Posterior vena cava (tissue), 2 donors: ENCODE results near the gene SH2D6. TPM values are rescaled to one million over a fixed set of nuclear protein-coding genes. Genes with fewer than 3 reads are reported as not detected.
"Not testable (repeated sequence)": the region's sequence is repeated elsewhere in the genome, so short reads cannot be mapped to it uniquely, and the experiment has no call there.

Experiments used
- DNase-seq: peaks from one replicate; pipeline ENCODE4 v3.0.0-alpha.2; 2020; ENCODE audit warnings: low spot score
- intact Hi-C, 2 donors: fragments of 100-400 bp; cut with DNase I; formaldehyde crosslinking; loops; one replicate each; pipeline versions ENCODE4 v1.14.1 to v1.14.2; 2022 to 2023
- total RNA-seq, 2 donors: library from RNA; stranded (reverse); fragmentation: NEBNext Ultra II Directional; extraction: Animal tissue kit (Norgen Biotek cat#: 25700); gene quantifications; one replicate each; pipeline ENCODE4 v1.2.1, GENCODE V29; 2021
- donor health status: DM: yes; HTN: yes; CAD: no.
- donor health status: DM: yes; HTN: yes; CAD: no.

The SH2D6 gene
- total RNA-seq, 2 donors from 2014 or later = not detected

DNA sequence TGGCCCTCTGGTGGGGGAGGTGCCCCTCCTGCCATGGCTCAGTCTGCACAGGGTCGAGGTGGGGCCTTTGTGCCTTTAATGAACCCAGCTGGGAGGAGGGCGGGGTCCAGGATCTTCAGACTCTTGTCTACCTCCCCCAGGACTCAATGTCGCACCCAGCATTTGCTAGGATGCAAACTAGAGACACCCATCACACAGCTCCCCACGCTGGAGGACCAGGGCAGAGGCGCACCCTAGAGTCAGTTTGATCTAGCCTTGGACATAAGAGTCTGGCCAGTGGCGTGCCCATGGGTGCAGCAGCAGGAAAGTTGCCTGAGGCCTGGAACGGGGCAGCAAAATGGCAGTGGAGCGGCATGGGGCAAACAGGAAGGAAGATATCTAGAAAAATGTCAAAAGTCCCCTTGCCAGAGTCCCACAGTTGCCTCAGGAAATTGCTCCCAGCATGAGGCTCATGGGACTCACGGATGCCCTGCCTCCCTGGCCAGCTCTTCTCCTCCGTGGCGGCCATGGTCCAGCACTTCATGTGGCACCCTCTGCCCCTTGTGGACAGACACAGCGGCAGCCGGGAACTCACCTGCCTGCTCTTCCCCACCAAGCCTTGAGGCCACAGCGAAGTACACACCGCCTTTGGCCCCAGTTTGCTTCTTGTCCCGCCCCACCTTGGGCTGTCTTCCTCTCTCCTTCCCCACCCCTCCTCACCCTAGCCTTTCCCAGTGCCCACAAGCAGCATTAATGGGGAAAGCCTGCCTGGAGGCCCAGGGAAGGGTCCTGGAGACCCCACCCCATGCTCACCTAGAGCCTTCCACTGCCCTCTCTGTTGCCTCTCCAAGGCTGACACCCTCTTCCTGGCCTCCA lies 17.7 kb downstream of the SH2D6 start:
- intact Hi-C loops = no loop called here
- no peak for DNase-seq

DNA sequence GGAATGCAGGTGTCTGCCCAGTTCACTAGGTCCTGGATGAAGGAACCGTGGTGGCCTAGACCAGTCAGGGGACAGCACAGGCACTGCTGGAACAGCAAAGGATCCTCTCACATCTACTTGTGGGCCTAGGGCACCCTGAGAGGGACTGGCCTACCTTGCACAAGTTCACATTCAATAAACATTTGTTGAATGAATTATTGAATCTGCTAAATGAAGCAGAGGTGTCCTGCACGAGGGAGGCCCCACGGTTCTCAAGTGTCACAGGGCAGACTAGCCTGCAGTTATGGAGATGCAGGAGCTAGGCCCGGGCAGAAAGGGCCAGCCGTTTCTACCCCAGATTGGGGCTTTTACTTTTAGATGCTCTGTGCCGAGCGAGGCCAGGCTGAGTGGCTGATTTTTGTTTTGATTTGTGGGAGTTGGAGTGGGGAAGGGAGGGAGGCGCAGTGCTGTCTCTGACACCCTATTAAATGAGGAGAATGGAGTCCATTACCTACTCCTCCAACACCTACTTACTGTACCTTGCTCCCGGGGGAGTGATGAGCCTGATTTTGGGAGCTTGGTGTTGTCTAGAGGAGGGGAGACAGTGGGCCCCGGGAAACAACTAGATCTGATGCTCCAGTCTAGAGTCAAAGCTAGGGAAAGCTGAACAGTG lies 18.4 kb downstream of the SH2D6 start:
- no peak for DNase-seq
- intact Hi-C loops = no loop called here

DNA sequence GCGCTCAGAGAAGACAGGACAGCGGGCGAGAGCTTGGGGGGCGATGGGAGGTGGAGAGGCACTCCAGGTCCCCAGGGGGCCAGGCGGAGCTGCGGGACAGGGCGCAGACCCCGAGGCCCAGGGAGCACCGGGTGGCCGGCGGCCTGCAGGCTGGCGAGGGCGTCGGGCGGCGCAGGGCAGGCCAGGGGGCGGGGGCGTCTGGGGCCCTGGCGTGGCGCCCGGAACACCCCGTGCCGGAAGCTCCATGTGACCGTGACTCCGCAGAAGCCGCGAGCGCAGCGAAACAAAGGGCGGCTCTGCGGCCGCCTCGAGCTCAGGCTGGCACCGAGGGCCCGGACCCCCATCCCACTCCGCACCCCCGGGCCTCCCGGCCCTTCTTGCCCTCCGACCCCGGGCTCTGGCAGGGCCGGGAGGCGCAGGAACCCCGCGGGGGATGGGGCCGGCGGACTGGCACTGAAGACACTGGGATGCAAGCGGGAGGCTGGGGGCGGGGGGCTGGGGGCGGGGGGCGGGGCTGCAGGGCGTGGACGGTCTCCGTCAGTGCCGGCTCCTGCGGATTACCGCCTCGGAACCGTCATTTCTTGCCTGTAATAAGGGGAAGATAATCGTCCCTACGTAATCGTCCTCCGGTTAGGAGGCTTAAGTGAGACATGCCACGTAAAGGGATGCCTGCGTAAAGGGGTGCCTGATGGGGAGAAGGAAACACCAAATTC lies 19.1 kb downstream of the SH2D6 start:
- intact Hi-C loops = no loop called here
- peak; percentile 97 for DNase-seq

DNA sequence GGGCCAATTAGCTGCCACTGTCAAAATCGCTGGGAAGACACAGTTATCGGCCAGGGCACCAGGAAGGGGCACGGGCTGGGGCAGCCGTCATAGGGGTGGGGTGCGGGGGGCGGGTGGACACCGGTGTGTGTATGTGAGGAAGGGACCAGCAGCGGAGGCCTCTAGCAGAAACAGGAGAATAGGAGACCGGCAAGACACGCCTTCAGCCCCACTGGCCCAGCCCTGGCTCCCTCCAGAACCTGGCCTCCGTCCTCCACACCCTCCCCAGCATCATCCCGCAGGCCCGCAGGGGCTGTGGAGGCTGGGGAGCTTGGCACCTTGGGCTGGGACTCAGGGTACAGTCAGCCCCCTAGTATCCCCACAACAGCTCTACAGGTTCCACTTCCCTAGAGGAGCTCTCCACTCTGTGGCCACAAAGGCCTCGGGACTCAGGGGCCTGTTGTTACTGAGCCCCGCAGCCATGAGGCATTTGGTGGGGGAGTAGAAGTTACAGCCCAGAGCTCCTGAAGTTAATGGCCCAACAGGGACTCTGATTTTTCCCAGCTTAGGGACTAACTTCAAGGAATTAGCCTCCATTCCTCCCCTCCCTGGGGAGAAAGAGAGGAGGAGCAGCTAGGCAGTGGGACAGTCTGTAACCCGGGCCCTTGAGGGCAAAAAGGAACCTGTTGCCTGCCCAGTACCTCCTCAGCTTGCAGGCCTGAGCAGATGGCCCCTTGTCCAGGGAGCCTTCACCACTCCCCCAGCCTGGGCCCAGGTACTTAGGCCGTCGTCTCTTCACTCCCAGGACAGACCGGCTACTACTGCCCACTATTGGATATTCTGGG lies 19.9 kb downstream of the SH2D6 start:
- peak; percentile 86 for DNase-seq
- intact Hi-C loops = no loop called here

DNA sequence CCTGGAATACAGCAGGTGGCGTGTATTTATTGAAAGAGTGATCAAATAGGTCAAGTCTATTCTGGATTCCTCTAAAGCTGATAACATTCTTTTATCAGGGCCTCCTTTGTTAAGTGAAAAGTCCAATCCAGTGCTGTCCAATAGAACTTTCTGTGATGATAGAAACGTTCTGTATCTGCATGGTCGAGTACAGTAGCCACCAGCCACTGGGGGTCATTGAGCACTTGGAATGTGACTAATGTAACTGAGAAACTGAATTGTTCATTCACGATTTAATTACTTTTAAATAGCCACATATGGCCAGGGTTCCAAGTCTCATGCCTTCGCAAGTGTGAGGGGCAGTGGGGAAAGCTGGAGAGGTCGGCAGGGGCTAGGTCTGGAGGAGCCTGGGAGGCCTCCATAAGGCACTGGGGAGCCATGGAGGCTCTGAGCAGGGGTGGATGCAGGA lies 20.5 kb downstream of the SH2D6 start:
- intact Hi-C loops = no loop called here

DNA sequence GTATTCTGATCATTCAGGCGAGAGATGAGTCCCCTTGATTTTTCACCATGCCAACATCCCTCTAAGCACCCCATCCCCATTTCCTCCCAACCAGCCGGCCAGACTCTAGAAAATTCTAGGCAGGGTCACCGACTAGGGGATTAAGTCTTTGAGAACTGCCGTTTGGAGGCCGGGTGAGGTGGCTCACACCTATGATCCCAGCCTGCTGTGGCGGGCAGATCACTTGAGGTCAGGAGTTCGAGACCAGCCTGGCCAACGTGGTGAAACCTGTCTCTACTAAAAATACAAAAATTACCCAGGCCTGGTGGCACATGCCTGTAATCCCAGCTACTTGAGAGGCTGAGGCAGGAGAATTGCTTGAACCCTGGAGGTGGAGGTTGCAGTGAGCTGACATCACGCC lies 21.1 kb downstream of the SH2D6 start:
- DNase-seq, intact Hi-C loops: not testable (repeated sequence)

More for the DNA sequence above, 20.5 kb downstream of the SH2D6 start:
- no peak for DNase-seq

DNA sequence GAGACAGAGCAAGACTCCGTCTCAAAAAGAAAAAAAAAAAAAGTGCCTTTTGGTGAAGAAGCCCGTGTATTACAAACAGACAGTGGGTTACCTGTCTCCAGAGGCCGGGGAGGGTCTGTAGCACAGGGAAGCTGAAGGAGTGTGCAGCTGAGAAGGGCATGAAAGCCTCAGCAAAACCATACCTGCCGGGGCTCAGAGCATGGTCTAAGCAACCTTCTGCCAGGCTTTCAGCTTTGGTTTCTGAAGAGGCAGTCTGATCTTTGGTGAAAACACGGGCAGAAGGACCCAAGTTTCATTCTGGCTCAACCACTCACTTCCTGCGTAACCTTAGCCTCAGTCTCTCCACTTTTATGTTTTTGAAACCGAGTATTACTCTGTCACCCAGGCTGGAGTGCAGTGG lies 21.5 kb downstream of the SH2D6 start:
- intact Hi-C loops = no loop called here

DNA sequence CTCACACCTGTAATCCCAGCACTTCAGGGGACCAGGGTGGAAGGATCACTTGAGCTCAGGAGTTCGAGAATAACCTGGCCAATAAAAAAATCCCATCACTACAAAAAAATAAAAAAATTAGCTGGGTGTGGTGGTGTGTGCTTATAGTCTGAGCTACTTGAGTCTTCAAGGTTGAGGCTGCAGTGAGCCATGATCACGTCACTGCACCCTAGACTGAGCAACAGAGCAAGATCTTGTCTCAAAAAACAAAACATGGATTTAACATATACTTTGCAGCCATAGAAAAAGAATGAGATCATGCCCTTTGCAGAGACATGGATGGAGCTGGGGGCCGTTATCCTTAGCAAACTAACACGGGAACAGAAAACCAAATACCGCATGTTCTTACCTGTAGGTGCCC lies 22.2 kb downstream of the SH2D6 start:
- intact Hi-C loops = no loop called here
- no peak for DNase-seq

More for the DNA sequence above, 21.5 kb downstream of the SH2D6 start:
- no peak for DNase-seq

DNA sequence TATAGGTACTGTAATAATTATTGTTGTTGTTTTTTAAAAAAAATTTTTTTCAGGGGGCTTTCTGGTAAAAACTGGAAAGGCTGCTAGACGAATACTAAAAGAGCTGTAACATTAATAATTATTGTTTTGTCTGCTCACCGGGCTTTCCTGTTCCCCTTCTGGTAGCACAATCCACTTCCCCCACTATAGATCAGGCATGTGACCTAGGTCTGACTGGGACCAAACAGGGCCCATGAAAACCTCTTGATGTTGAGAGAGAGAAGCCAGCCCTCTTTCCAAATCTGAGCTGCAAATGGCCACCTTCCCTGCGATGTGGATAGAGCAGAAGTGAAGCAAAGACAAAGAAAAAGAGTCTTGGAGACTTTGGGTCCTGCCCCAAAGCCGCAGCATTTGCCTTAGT lies 23.4 kb downstream of the SH2D6 start:
- DNase-seq = no peak
- intact Hi-C loops = no loop called here

DNA sequence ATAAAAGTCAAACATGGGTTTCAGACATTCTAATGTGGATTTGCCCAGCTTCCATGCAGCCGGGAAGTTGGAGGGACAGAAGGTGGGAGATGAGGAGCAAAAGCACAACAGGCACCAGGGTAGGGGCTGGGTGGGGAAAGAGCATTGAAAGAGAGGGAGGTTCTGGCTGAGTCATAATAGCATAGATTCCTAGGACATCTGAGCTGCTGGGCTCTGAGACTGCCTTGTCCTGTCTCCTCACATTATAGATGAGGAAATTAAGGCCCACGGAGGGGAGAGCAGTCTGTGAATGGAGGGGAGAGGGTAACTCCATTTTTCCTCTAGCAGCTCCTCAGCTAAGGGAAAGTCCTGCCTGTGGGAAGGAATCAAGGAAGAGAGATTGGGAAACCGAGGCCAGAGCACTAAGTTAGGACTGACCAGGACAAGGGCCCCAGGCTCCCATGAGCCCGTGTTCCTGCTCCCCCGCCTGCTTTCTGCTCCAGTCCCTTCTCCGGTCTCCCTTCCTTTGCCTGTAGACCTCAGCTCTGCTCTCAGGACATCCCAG lies 26.2 kb downstream of the SH2D6 start:
- intact Hi-C loops = no loop called here
- no peak for DNase-seq

DNA sequence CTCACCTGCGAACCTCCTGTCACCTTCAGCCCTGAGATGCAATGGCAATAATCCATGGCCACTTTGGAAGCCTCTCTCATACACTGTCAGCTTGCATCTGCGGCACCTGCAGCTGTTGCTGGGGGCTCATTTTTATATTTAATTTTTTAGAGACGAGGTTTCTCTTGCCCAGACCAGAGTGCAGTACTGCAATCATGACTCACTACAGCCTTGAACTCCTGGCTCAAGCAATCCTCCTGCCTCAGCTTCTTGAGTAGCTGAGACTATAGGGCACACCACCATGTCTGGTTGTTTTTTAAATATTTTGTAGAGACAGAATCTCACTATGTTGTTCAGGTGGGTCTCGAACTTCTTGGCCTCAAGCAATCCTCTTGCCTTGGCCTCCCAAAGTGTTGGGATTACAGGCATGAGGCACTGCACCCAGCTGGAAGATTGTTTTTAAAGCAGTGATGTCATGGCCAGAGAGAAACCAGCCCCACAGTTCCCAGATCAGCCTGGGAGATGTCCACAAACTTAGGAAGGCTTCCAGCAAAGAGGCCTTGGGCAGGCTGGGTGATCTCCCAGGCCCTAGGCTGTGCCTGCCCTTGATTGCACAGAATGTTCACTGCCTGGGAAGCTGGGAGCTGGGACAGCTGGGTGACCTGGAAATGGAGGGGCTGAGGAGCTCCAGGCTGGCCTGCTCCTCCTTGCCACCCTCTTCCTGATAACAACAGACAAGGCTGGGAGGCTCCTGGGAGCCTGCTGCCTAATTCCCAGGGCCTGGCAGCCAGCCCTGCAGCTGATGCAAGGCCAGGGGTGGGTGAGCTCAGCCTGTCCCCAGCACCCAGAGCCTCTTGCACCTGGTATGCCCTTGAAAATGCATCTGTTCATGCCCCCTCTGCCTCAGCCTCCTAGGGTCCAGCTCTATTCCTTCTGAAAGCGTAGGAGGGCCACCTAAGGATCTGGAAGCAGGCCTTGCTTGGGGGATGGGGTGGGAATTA lies 27.1 kb downstream of the SH2D6 start:
- no peak for DNase-seq
- intact Hi-C loops = no loop called here

DNA sequence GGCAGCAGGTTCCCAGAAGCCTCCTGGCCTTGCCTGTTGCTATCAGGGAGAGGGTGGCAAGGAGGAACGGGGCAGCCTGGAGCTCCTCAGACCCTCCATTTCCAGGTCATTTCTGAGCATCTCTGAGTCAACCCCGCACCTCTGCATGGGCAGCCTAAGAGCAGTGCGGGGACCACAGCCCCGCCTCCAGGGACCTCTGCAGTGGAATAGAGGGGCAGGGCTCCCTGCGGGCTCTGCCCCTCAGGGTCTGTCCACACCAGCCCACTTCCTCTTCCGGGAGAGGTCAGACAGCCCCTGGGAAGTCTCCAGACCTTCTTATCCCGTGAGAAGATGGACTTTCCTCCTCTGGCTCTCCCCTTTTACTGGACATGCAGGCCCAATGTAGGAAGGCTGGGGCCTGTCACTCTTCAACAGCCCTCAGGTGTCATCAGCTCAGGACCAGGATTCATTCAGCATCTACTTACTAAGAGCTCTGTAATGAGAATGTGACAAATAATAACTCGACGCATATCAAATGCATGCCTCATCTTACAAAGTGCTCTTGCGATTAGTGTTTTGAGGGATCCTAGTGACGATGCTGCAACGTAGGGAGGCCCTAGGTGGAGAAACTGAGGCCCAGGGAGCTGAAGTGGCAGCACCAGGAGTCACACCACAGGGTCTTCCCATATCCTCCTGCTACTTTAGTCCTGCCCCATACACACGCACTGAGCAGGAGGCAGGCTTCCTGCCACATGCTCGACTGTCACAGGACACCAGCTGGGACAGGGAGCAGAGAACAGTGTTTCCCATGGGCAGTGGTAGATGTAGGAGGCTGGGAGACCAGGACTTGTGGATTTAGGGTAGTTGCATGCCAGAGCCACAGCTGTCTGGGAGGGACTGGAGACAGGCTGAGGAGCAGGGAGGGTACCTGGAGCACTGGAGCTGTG lies 28.0 kb downstream of the SH2D6 start:
- intact Hi-C loops = no loop called here
- DNase-seq = no peak

DNA sequence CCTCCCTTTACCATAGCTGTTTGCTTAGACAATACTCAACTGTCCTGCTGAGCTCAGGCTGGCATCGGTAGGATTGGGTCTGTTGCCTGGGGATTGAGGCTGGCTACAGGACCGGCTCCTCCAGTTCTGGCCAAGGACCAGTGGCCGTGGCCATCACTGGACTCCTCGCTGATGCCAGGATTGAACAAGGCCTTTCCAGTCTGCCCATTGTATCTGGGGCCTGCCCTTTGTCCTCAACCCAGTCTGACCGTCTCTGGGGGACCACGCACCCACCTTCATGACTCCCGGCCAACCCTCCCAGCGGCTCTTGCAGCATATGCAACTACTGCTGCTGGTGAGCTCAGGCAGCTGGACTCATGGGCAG lies 28.7 kb downstream of the SH2D6 start:
- no peak for DNase-seq
- intact Hi-C loops = no loop called here

DNA sequence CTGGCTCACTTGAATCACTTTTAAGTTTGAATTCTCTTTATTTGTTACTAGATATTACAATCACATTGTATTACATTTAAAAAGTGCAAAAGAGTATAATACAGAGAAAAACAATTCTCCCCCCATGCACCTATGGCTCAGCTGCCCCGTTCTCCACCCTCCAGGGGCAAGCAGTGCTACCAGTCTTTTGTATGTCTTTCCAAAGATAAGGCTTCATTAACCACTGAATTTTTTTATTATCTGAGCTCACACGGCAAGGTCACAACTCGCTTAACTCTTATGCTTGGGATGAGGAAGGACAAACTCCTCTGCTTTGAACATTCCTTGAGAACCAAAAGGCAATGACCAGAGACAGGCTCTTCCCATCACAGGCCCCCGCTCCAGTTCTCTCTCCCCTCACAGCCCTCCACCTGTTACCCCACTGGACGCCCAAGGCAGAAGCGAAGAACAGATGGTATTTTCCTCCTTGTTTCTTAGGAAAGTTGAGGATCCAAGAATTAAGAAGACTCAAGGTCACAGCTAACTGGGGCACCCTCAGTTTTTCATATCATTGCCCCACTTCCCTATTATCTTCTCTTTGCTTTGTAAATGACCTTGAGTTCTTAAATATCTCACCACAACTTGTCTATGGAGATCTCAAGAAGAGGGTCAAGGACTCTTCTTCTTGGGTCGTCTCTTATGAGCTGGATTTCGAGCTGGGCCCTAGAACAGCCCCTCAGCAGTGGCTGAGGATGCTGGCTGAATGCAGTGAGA lies 30.1 kb downstream of the SH2D6 start:
- intact Hi-C loops = no loop called here
- DNase-seq = peak; percentile 13

DNA sequence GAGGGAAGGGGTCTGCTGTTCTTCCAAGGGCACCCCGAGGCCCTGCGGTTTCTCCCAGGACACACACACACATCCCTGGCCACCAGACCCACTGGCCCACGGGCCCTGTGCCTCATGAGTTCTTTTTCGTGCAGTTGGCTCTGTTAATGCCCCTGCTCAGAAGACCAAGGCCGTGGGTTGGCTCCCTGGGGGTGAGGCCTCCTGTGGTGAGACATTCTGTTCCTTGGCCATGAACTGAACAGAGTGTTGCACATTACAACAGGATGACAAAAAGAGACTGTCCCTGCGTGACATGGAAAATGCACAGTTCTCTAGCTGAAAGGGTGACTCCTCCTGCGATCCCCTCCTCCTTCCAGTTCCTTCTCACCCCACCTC lies 30.7 kb downstream of the SH2D6 start:
- intact Hi-C loops = no loop called here

DNA sequence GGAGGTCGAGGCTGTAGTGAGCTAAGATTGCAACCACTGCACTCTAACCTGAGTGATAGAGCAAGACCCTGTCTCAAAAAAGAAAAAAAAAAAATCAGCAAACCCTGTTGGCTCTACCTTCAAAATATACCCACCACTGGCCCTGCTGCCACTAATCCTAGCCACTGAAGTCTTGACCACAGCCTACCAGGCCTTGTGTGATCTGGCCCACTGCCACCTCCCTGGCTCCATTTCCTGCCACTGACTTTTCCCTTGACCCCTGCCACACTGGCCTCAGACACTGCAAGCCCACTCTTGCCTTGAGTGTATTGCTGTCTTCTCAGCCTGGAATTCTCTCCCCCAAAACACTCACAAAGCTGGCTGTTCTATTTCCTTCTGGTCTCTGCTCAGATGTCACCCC lies 33.7 kb downstream of the SH2D6 start:
- DNase-seq = peak; percentile 62
- intact Hi-C loops = no loop called here

More for the DNA sequence above, 30.7 kb downstream of the SH2D6 start:
- peak; percentile 58 for DNase-seq
